IPS-NIHi11 (cell line): ENCODE data around the gene KCNH1.

Source experiments
- DNase-seq: peaks from one replicate; pipeline ENCODE4 v3.0.0; 2012; ENCODE audit warnings: mixed read lengths, low spot score

Gene KCNH1

GRCh38 chr1:210800301-210800700 is 333.6 kb downstream of the KCNH1 start:
- no peak for DNase-seq

- no peak for DNase-seq
These were observed 336.5 kb downstream of the KCNH1 start for GRCh38 chr1:210797422-210797821.

- DNase-seq = no peak
These were observed 337.5 kb downstream of the KCNH1 start for GRCh38 chr1:210796421-210796820.

GRCh38 chr1:210794445-210794844 is 339.5 kb downstream of the KCNH1 start:
- DNase-seq = no peak

GRCh38 chr1:210792250-210793102 is 341.5 kb downstream of the KCNH1 start:
- DNase-seq = no peak

- DNase-seq = no peak
These were observed 343.8 kb downstream of the KCNH1 start for GRCh38 chr1:210790196-210790595.

GRCh38 chr1:210787800-210788199 is 346.1 kb downstream of the KCNH1 start:
- DNase-seq = no peak

GRCh38 chr1:210786546-210786945 is 347.4 kb downstream of the KCNH1 start:
- DNase-seq = no peak

GRCh38 chr1:210783925-210784324 is 350.0 kb downstream of the KCNH1 start:
- DNase-seq = no peak

GRCh38 chr1:210781652-210782051 is 352.3 kb downstream of the KCNH1 start:
- DNase-seq = no peak

- DNase-seq = no peak
These were observed 354.7 kb downstream of the KCNH1 start for GRCh38 chr1:210779269-210779668.

GRCh38 chr1:210777914-210778313 is 356.0 kb downstream of the KCNH1 start:
- no peak for DNase-seq

- no peak for DNase-seq
These were observed 357.2 kb downstream of the KCNH1 start for GRCh38 chr1:210776712-210777111.

- DNase-seq = no peak
These were observed 358.7 kb downstream of the KCNH1 start for GRCh38 chr1:210775289-210775688.

- no peak for DNase-seq
These were observed 360.5 kb downstream of the KCNH1 start for GRCh38 chr1:210773450-210773849.

- no peak for DNase-seq
These were observed 362.8 kb downstream of the KCNH1 start for GRCh38 chr1:210771131-210771530.

- no peak for DNase-seq
These were observed 363.5 kb downstream of the KCNH1 start for GRCh38 chr1:210770396-210770984.

- no peak for DNase-seq
These were observed 364.5 kb downstream of the KCNH1 start for GRCh38 chr1:210769473-210769872.

- DNase-seq = no peak
These were observed 369.4 kb downstream of the KCNH1 start for GRCh38 chr1:210764536-210764935.

GRCh38 chr1:210758761-210759160 is 375.2 kb downstream of the KCNH1 start:
- DNase-seq = no peak

- no peak for DNase-seq
These were observed 375.7 kb downstream of the KCNH1 start for GRCh38 chr1:210758261-210758660.

- no peak for DNase-seq
These were observed 376.3 kb downstream of the KCNH1 start for GRCh38 chr1:210757677-210758076.

GRCh38 chr1:210755991-210756659 is 377.8 kb downstream of the KCNH1 start:
- DNase-seq = no peak
